GM13976 (cell line): ENCODE data around the gene DOCK8.

Experiments used
- DNase-seq: peaks from one replicate; pipeline ENCODE4 v3.0.0; 2012; ENCODE audit warnings: low spot score
- CTCF ChIP-seq: IDR thresholded peaks from 2 replicates; pipeline ENCODE4 v1.5.1; 2012; ENCODE audit warnings: borderline replicate concordance, mild to moderate bottlenecking; ENCODE audit not compliant: insufficient read depth; ENCODE audit errors: extremely low read depth, missing control alignments, control extremely low read depth
- in situ Hi-C: fragments of 300-500 bp; cut with MboI; formaldehyde crosslinking; loops from one replicate; pipeline ENCODE4 v1.12.0; 2022; ENCODE audit warnings: low sequenced_read_pairs, mixed read lengths, inconsistent platforms; ENCODE audit not compliant: unreplicated experiment

DOCK8 gene

GRCh38 chr9:297104-297972 is 82.7 kb downstream of the DOCK8 start:
- TF ChIP-seq CTCF: no peak
- peak; percentile 36 for DNase-seq
- in situ Hi-C loops: no loop called here

- in situ Hi-C loops: no loop called here
These were observed 88.8 kb downstream of the DOCK8 start for GRCh38 chr9:303502-303901.

GRCh38 chr9:304106-304505 is 89.4 kb downstream of the DOCK8 start:
- no peak for DNase-seq
- in situ Hi-C loops: no loop called here
- no peak for TF ChIP-seq CTCF

More at GRCh38 chr9:303502-303901, 88.8 kb downstream of the DOCK8 start:
- DNase-seq: no peak
- TF ChIP-seq CTCF: no peak

- DNase-seq: no peak
- in situ Hi-C loops: no loop called here
- TF ChIP-seq CTCF: no peak
These were observed 90.0 kb downstream of the DOCK8 start for GRCh38 chr9:304519-305185.

GRCh38 chr9:306907-307306 is 92.2 kb downstream of the DOCK8 start:
- in situ Hi-C loops: no loop called here
- peak; percentile 20 for DNase-seq
- peak; percentile 40 for TF ChIP-seq CTCF

GRCh38 chr9:311841-312240 is 97.2 kb downstream of the DOCK8 start:
- in situ Hi-C loops: no loop called here
- TF ChIP-seq CTCF: no peak
- no peak for DNase-seq
